Fibroblast of villous mesenchyme (primary cell): ENCODE measurements around the gene MFAP3L. TPM values are rescaled to one million over a fixed set of nuclear protein-coding genes. Genes with fewer than 3 reads are reported as not detected.

Source experiments
- DNase-seq: peaks from one replicate; pipeline ENCODE4 v3.0.0-alpha.2; 2010; ENCODE audit warnings: low read depth
- H3K4me3 ChIP-seq: 2 replicates; pipeline ENCODE4 v1.5.1; 2011; ENCODE audit warnings: low read depth, mild to moderate bottlenecking, low read length
- CTCF ChIP-seq: IDR thresholded peaks from 2 replicates; pipeline ENCODE4 v1.5.1; 2012; ENCODE audit warnings: low read depth, mild to moderate bottlenecking, low read length; ENCODE audit not compliant: insufficient read depth
- total RNA-seq: library from RNA; depleted of rRNA; stranded (reverse); fragments of >200 nt; gene quantifications from 2 replicates; pipeline ENCODE4 v1.2.3, GENCODE V29; 2012

The MFAP3L gene
- total RNA-seq, 1 donor: 0.86 TPM

- H3K4me3 ChIP-seq: peak overlapping the region; percentile 57
- TF ChIP-seq CTCF: no peak
- DNase-seq: no peak
Measured at GRCh38 chr4:170025523-170026252, 507 bp downstream of the MFAP3L start.

- no peak for TF ChIP-seq CTCF
- no peak for DNase-seq
- H3K4me3 ChIP-seq: no peak overlapping the region
Measured at GRCh38 chr4:170022211-170022610, 4.0 kb downstream of the MFAP3L start.

- TF ChIP-seq CTCF: no peak
- H3K4me3 ChIP-seq: no peak overlapping the region
- no peak for DNase-seq
Measured at GRCh38 chr4:170017252-170017651, 8.9 kb downstream of the MFAP3L start.

- DNase-seq: no peak
- TF ChIP-seq CTCF: no peak
Measured at GRCh38 chr4:170015285-170015684, 10.9 kb downstream of the MFAP3L start.

GRCh38 chr4:170014359-170015011, 11.7 kb downstream of the MFAP3L start:
- peak; percentile 16 for DNase-seq
- H3K4me3 ChIP-seq: no peak overlapping the region
- no peak for TF ChIP-seq CTCF

More at GRCh38 chr4:170015285-170015684, 10.9 kb downstream of the MFAP3L start:
- H3K4me3 ChIP-seq: no peak overlapping the region

- TF ChIP-seq CTCF: no peak
- no peak overlapping the region for H3K4me3 ChIP-seq
- DNase-seq: no peak
Measured at GRCh38 chr4:170012629-170012958, 13.6 kb downstream of the MFAP3L start.
